HepG2 (cell line): ENCODE results near the gene OSBPL8. TPM values are rescaled to one million over a fixed set of nuclear protein-coding genes. Genes with fewer than 3 reads are reported as not detected.

Experiments
- CCDC6 ChIP-seq: sonication (generic); formaldehyde crosslinking; IDR thresholded peaks from 2 replicates; pipeline ENCODE4 v1.8.1; 2022; ENCODE audit warnings: mild to moderate bottlenecking, missing genetic modification reagents, moderate library complexity
- EHMT2 ChIP-seq: fragments of 200-600 bp; sonication (generic); IDR thresholded peaks from 2 replicates; pipeline ENCODE4 v1.7.0; 2017; ENCODE audit warnings: antibody characterized with exemption, low read depth, low read length, borderline replicate concordance
- FOSL2 ChIP-seq: sonication (generic); formaldehyde crosslinking; IDR thresholded peaks from 2 replicates; pipeline ENCODE4 v1.4.0; 2020; ENCODE audit warnings: missing genetic modification reagents
- GPN1 ChIP-seq: sonication (generic); formaldehyde crosslinking; IDR thresholded peaks from 2 replicates; pipeline ENCODE4 v1.5.1; 2020; ENCODE audit warnings: missing genetic modification reagents, borderline replicate concordance
- HOMEZ ChIP-seq: IDR thresholded peaks from 2 replicates; pipeline ENCODE4 v1.6.1; 2016; ENCODE audit warnings: low read depth
- KLF16 ChIP-seq, 2 experiments: sonication (generic) in 1 of 2; formaldehyde crosslinking in 1 of 2; IDR thresholded peaks; 2 replicates each; pipeline versions ENCODE4 v1.6.1 to v1.8.0; 2016 to 2023; ENCODE audit warnings: missing genetic modification reagents in 2 of 2, missing compliant biosample characterization in 1 of 2
- MAF1 ChIP-seq: sonication (generic); formaldehyde crosslinking; IDR thresholded peaks from 2 replicates; pipeline ENCODE4 v1.5.0; 2020; ENCODE audit warnings: missing genetic modification reagents, borderline replicate concordance
- MTERF4 ChIP-seq: sonication (generic); formaldehyde crosslinking; IDR thresholded peaks from 2 replicates; pipeline ENCODE4 v1.8.0; 2023; ENCODE audit warnings: mild to moderate bottlenecking, missing genetic modification reagents
- NFE2L1 ChIP-seq: sonication (generic); formaldehyde crosslinking; IDR thresholded peaks from 2 replicates; pipeline ENCODE4 v1.4.0; 2020; ENCODE audit warnings: missing genetic modification reagents, mild to moderate bottlenecking, borderline replicate concordance
- SMC3 ChIP-seq: IDR thresholded peaks from 2 replicates; pipeline ENCODE4 v1.6.1; 2011; ENCODE audit warnings: low read length, improper control_type of control experiment
- SRSF9 ChIP-seq: fragments of 200-400 bp; formaldehyde crosslinking; IDR thresholded peaks from 2 replicates; pipeline ENCODE4 v1.6.1; 2018; ENCODE audit warnings: borderline replicate concordance, mild to moderate bottlenecking, low read depth, low read length; ENCODE audit not compliant: insufficient read depth, poor library complexity, severe bottlenecking
- STAG1 ChIP-seq: sonication (generic); formaldehyde crosslinking; IDR thresholded peaks from 2 replicates; pipeline ENCODE4 v1.4.0; 2020; ENCODE audit warnings: missing genetic modification reagents
- TBX2 ChIP-seq: sonication (generic); formaldehyde crosslinking; IDR thresholded peaks from 2 replicates; pipeline ENCODE4 v1.5.0; 2020; ENCODE audit warnings: missing genetic modification reagents, mild to moderate bottlenecking, borderline replicate concordance
- TEAD3 ChIP-seq: optimal IDR thresholded peaks from 2 replicates; pipeline ENCODE3; 2016; ENCODE audit warnings: borderline replicate concordance
- TGIF2 ChIP-seq: IDR thresholded peaks from 2 replicates; pipeline ENCODE4 v1.6.1; 2016; ENCODE audit warnings: control low read depth, missing compliant biosample characterization
- TRIM24 ChIP-seq: sonication (generic); formaldehyde crosslinking; IDR thresholded peaks from 2 replicates; pipeline ENCODE4 v1.8.0; 2022; ENCODE audit warnings: mild to moderate bottlenecking, missing genetic modification reagents
- ZFP36L2 ChIP-seq: sonication (generic); formaldehyde crosslinking; IDR thresholded peaks from 2 replicates; pipeline ENCODE4 v1.4.0; 2020; ENCODE audit warnings: missing genetic modification reagents
- ZNF274 ChIP-seq: sonication (generic); formaldehyde crosslinking; IDR thresholded peaks from 2 replicates; pipeline ENCODE4 v1.5.1; 2020; ENCODE audit warnings: mild to moderate bottlenecking, missing genetic modification reagents
- ZNF431 ChIP-seq: sonication (generic); formaldehyde crosslinking; IDR thresholded peaks from 2 replicates; pipeline ENCODE4 v1.9.0; 2022; ENCODE audit warnings: missing genetic modification reagents, low read depth, mild to moderate bottlenecking, borderline replicate concordance
- ZNF784 ChIP-seq: sonication (generic); formaldehyde crosslinking; IDR thresholded peaks from 2 replicates; pipeline ENCODE4 v1.5.1; 2020; ENCODE audit warnings: missing genetic modification reagents, mild to moderate bottlenecking, borderline replicate concordance
- ZNF83 ChIP-seq: sonication (generic); formaldehyde crosslinking; IDR thresholded peaks from 2 replicates; pipeline ENCODE4 v1.4.0; 2020; ENCODE audit warnings: missing genetic modification reagents, mild to moderate bottlenecking, borderline replicate concordance
- polyA plus RNA-seq, 8 experiments: library from polyadenylated mRNA; depleted of rRNA in 3 of 8; stranded (reverse) in 7 of 8; unstranded in 1 of 8; fragments of >200 nt; fragmentation: Illumina TruSeq in 4 of 8; extraction: Trizol in 4 of 8; gene quantifications; 2 replicates each; pipeline versions ENCODE4 v1.2.1 to v1.2.3, GENCODE V29; 2011 to 2016; ENCODE audit warnings: low read depth in 4 of 8, missing spikeins in 1 of 8, mixed read lengths in 1 of 8; ENCODE audit not compliant: insufficient read depth in 1 of 8
- total RNA-seq, 5 experiments: library from RNA; depleted of rRNA; stranded (reverse); fragments of >200 nt; fragmentation: Illumina TruSeq; extraction: Trizol; gene quantifications; 2 replicates each; pipeline ENCODE4 v1.2.3, GENCODE V29; 2016; ENCODE audit warnings: low read depth in 1 of 5
- TF ChIP-seq, protein P1 (sequence below), 2 experiments: sonication (generic) in 1 of 2; formaldehyde crosslinking in 1 of 2; IDR thresholded peaks; 2 replicates each; pipeline versions ENCODE4 v1.4.0 to v1.6.1; 2018 to 2020; ENCODE audit warnings: missing genetic modification reagents in 2 of 2, borderline replicate concordance in 1 of 2, low read depth in 1 of 2, mild to moderate bottlenecking in 1 of 2, missing biosample characterization in 1 of 2
- TF ChIP-seq, protein P2 (sequence below): IDR thresholded peaks from 2 replicates; pipeline ENCODE4 v1.6.1; 2016

The OSBPL8 gene
- total and polyA plus RNA-seq, 2 of the 13 experiments (the other 11 are each of a cell fraction or from before 2014, with no cell fraction given), result 11.0 to 33.9 TPM

GRCh38 chr12:76455582-76456345 is 103.8 kb downstream of the OSBPL8 start (continued):
- TF ChIP-seq KLF16 (CRISPR knock-in tag; IDR thresholded peaks at IDR 0.05) (0 out of 4 replicates have a peak, but pooled peaks of 1 of the 2 experiments have one; percentile 40), TBX2 (CRISPR knock-in tag) (no peak), ZNF784 (no peak), EHMT2 (no peak), HOMEZ (CRISPR knock-in tag) (no peak), STAG1 (CRISPR knock-in tag) (peak; percentile 86), TGIF2 (CRISPR knock-in tag) (no peak), SRSF9 (no peak), ZNF83 (CRISPR knock-in tag) (no peak), TRIM24 (CRISPR knock-in tag) (no peak), CCDC6 (CRISPR knock-in tag) (no peak), MTERF4 (CRISPR knock-in tag) (no peak), ZFP36L2 (no peak), TEAD3 (peak; percentile 25), FOSL2 (CRISPR knock-in tag) (peak; percentile 62; the same call in 1 of the 2 replicates), NFE2L1 (CRISPR knock-in tag) (no peak), ZNF431 (CRISPR knock-in tag) (no peak), SMC3 (peak; percentile 64), GPN1 (CRISPR knock-in tag) (no peak), ZNF274 (no peak), MAF1 (no peak)
- TF ChIP-seq, protein P1, sequence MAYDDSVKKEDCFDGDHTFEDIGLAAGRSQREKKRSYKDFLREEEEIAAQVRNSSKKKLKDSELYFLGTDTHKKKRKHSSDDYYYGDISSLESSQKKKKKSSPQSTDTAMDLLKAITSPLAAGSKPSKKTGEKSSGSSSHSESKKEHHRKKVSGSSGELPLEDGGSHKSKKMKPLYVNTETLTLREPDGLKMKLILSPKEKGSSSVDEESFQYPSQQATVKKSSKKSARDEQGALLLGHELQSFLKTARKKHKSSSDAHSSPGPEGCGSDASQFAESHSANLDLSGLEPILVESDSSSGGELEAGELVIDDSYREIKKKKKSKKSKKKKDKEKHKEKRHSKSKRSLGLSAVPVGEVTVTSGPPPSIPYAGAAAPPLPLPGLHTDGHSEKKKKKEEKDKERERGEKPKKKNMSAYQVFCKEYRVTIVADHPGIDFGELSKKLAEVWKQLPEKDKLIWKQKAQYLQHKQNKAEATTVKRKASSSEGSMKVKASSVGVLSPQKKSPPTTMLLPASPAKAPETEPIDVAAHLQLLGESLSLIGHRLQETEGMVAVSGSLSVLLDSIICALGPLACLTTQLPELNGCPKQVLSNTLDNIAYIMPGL (CRISPR knock-in tag; IDR thresholded peaks at IDR 0.05; ENCODE audit: borderline replicate concordance in 1 of 2, low read depth in 1 of 2), result peak in 1 of 2 experiments; percentile 29; a peak in 1 of 4 replicates
- TF ChIP-seq, protein P2, sequence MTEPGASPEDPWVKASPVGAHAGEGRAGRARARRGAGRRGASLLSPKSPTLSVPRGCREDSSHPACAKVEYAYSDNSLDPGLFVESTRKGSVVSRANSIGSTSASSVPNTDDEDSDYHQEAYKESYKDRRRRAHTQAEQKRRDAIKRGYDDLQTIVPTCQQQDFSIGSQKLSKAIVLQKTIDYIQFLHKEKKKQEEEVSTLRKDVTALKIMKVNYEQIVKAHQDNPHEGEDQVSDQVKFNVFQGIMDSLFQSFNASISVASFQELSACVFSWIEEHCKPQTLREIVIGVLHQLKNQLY (CRISPR knock-in tag), result no peak
